ENCODE measurements around the gene PHLDA3. TPM values are rescaled to one million over a fixed set of nuclear protein-coding genes. Genes with fewer than 3 reads are reported as not detected.

The PHLDA3 gene
- total RNA-seq, 4 donors from 2014 or later, result 14.4 to 80.2 (median 43.7) TPM

GRCh38 chr1:201419256-201419655 lies 49.7 kb downstream of the PHLDA3 start:
- H3K9me3 ChIP-seq, result no peaks in the 10 kb centered on the region
- TF ChIP-seq POLR2A (IDR thresholded peaks at IDR 0.05), result no peak
- TF ChIP-seq CTCF (IDR thresholded peaks at IDR 0.05), result no peak
- DNase-seq, result no peak

GRCh38 chr1:201418461-201418860 lies 50.5 kb downstream of the PHLDA3 start:
- no peak overlapping the region for H3K4me3 ChIP-seq
- H3K27ac ChIP-seq, result no peak overlapping the region
- H3K9me3 ChIP-seq, result no peaks in the 10 kb centered on the region
- H3K4me1 ChIP-seq, result no peaks in the 10 kb centered on the region
- intact Hi-C loops (cut with DNase I; ENCODE audit: low total_unique reads), result no loop called here
- H3K36me3 ChIP-seq, result no peaks in the 10 kb centered on the region
- DNase-seq, result no peak
- TF ChIP-seq CTCF (IDR thresholded peaks at IDR 0.05) (no peak), POLR2A (IDR thresholded peaks at IDR 0.05) (no peak)
- no peaks in the 10 kb centered on the region for H3K27me3 ChIP-seq

More at GRCh38 chr1:201419256-201419655, 49.7 kb downstream of the PHLDA3 start:
- Histone ChIP-seq H3K27me3 (no peaks in the 10 kb centered on the region), H3K4me1 (no peaks in the 10 kb centered on the region), H3K36me3 (no peaks in the 10 kb centered on the region), H3K4me3 (no peak overlapping the region), H3K27ac (no peak overlapping the region)
- intact Hi-C loops (cut with DNase I; ENCODE audit: low total_unique reads), result no loop called here

Other genes starting within 250 kb of the PHLDA3 start
- under 1 TPM in 2 of 4 donors, not detected in 2; 0.18 to 0.62 TPM for gene PKP1, start 185.7 kb downstream of the PHLDA3 start, total RNA-seq
- under 1 TPM in 1 of 4 donors, not detected in 3; 0.21 TPM for gene TNNT2, start 91.5 kb downstream of the PHLDA3 start, total RNA-seq
- gene LAD1, start 69.9 kb downstream of the PHLDA3 start, total RNA-seq, result 1 to 10 TPM in 1 of 4 donors, under 1 TPM in 2, not detected in 1; 0.26 to 4.8 (median 0.29) TPM
- 1 to 10 TPM in 1 of 4 donors, under 1 TPM in 1, not detected in 2; 0.30 to 3.9 TPM for gene TNNI1, start 47.5 kb downstream of the PHLDA3 start, total RNA-seq
- gene CSRP1, start 37.9 kb upstream of the PHLDA3 start, total RNA-seq, result 1,000 to 10,000 TPM in 3 of 4 donors, 100 to 1,000 TPM in 1; 913 to 2,516 (median 1,349) TPM
- gene NAV1, start 69.9 kb upstream of the PHLDA3 start, total RNA-seq, result 10 to 100 TPM; 25.1 to 86.1 (median 58.5) TPM